ENCODE data around the gene SFXN3.

SFXN3 gene

DNA sequence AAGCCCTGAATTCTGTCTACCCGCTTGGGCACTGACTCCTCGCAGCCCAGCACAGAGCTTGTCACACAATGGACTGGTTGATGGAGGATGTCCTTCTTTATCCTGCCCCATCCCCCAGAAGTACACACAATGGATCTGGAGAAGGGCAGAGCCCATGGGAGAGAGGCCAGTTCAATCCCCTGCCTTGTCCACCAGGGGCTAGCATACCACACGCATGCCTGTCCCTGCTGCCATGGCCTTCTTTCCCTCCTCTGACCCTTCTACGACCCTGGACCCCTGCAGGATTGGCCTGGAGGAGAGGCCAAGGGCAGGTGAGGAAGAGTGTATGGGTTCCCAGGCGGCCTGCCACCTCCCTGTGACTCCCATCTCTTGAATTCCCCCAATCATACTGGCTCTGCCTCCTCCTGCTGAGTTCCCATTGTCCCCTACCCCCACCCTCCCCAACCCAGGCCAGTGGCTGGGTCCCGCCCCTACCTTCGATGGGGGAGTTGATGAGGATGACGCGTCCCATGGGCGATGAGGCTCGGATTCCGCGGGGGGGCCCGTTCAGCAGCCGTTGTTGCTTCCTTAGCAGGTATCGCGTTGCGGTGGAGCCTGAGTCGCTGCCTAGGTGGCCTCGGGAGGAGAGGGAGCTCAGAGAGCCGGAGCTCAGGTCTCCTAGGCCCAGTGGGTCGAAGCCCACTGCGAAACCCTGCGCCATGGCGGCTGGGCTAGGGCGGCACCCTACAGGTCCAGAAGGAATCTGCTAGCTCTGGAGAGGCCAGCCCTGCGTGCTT lies 1.3 kb upstream of the SFXN3 start:
- Histone ChIP-seq H4K20me1 (ENCODE audit: insufficient read depth, low read length) (peaks cover 16% of the 10 kb centered on the region), H3K9ac (ENCODE audit: low read depth, low read length) (no peak overlapping the region), H3K4me3 (ENCODE audit: low read depth in 1 of 2, low read length in 2 of 2) (no peak overlapping the region), H3K4me1 (ENCODE audit: insufficient read depth, low read length) (peaks cover 32% of the 10 kb centered on the region), H2AFZ (ENCODE audit: low read depth, low read length) (no peak overlapping the region), H3K79me2 (ENCODE audit: insufficient read depth, low read length) (no peaks in the 10 kb centered on the region), H3K9me3 (ENCODE audit: insufficient read depth, low read length, severe bottlenecking) (no peaks in the 10 kb centered on the region), H3K36me3 (ENCODE audit: insufficient read depth, low read length) (no peaks in the 10 kb centered on the region), H3K4me2 (ENCODE audit: insufficient read depth, low read length) (peak overlapping the region; percentile 93; the same call in 1 of the 2 replicates), H3K27ac (ENCODE audit: low read length) (no peak overlapping the region), H3K27me3 (ENCODE audit: insufficient read depth, low read length, poor library complexity) (peaks cover 14% of the 10 kb centered on the region)
- no peak for DNase-seq
- no peak for ATAC-seq (ENCODE audit: insufficient read depth, low read depth)
- TF ChIP-seq, protein P1, sequence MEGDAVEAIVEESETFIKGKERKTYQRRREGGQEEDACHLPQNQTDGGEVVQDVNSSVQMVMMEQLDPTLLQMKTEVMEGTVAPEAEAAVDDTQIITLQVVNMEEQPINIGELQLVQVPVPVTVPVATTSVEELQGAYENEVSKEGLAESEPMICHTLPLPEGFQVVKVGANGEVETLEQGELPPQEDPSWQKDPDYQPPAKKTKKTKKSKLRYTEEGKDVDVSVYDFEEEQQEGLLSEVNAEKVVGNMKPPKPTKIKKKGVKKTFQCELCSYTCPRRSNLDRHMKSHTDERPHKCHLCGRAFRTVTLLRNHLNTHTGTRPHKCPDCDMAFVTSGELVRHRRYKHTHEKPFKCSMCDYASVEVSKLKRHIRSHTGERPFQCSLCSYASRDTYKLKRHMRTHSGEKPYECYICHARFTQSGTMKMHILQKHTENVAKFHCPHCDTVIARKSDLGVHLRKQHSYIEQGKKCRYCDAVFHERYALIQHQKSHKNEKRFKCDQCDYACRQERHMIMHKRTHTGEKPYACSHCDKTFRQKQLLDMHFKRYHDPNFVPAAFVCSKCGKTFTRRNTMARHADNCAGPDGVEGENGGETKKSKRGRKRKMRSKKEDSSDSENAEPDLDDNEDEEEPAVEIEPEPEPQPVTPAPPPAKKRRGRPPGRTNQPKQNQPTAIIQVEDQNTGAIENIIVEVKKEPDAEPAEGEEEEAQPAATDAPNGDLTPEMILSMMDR (IDR thresholded peaks at IDR 0.05; ENCODE audit: borderline replicate concordance, extremely low read depth, low read length, poor library complexity, severe bottlenecking), result no peak
- TF ChIP-seq EZH2 (IDR thresholded peaks at IDR 0.05; ENCODE audit: borderline replicate concordance, low read depth, low read length, severe bottlenecking), result no peak

GRCh38 chr10:101030496-101031127 lies 422 bp upstream of the SFXN3 start:
- no peak overlapping the region for H3K27ac ChIP-seq (ENCODE audit: low read length)
- H3K9ac ChIP-seq (ENCODE audit: low read depth, low read length), result peak overlapping the region; percentile 50; the same call in 1 of the 2 replicates
- TF ChIP-seq EZH2 (IDR thresholded peaks at IDR 0.05; ENCODE audit: borderline replicate concordance, low read depth, low read length, severe bottlenecking), result no peak
- TF ChIP-seq, protein P1 (IDR thresholded peaks at IDR 0.05; ENCODE audit: borderline replicate concordance, extremely low read depth, low read length, poor library complexity, severe bottlenecking), result no peak
- ATAC-seq (ENCODE audit: insufficient read depth, low read depth) (peak; percentile 13), DNase-seq (no peak)
- H2AFZ ChIP-seq (ENCODE audit: low read depth, low read length), result peak overlapping the region; percentile 78
- no peaks in the 10 kb centered on the region for H3K9me3 ChIP-seq (ENCODE audit: insufficient read depth, low read length, severe bottlenecking)
- peaks cover 16% of the 10 kb centered on the region for H4K20me1 ChIP-seq (ENCODE audit: insufficient read depth, low read length)
- peaks cover 32% of the 10 kb centered on the region for H3K4me1 ChIP-seq (ENCODE audit: insufficient read depth, low read length)
- no peaks in the 10 kb centered on the region for H3K79me2 ChIP-seq (ENCODE audit: insufficient read depth, low read length)
- peak overlapping the region; percentile 93 for H3K4me2 ChIP-seq (ENCODE audit: insufficient read depth, low read length)
- peak overlapping the region; percentile 19 to 68; a peak in 3 of 4 replicates for H3K4me3 ChIP-seq (ENCODE audit: low read depth in 1 of 2, low read length in 2 of 2)
- H3K36me3 ChIP-seq (ENCODE audit: insufficient read depth, low read length), result no peaks in the 10 kb centered on the region
- H3K27me3 ChIP-seq (ENCODE audit: insufficient read depth, low read length, poor library complexity), result peaks cover 14% of the 10 kb centered on the region

GRCh38 chr10:101031796-101032636 lies 982 bp downstream of the SFXN3 start:
- Histone ChIP-seq H3K4me2 (ENCODE audit: insufficient read depth, low read length) (peak overlapping the region; percentile 93), H2AFZ (ENCODE audit: low read depth, low read length) (peak overlapping the region; percentile 78), H3K27me3 (ENCODE audit: insufficient read depth, low read length, poor library complexity) (peaks cover 14% of the 10 kb centered on the region), H3K79me2 (ENCODE audit: insufficient read depth, low read length) (no peaks in the 10 kb centered on the region), H3K9me3 (ENCODE audit: insufficient read depth, low read length, severe bottlenecking) (no peaks in the 10 kb centered on the region), H3K9ac (ENCODE audit: low read depth, low read length) (peak overlapping the region; percentile 50), H3K4me3 (ENCODE audit: low read depth in 1 of 2, low read length in 2 of 2) (peak overlapping the region; percentile 19 to 68; a peak in 3 of 4 replicates), H3K36me3 (ENCODE audit: insufficient read depth, low read length) (no peaks in the 10 kb centered on the region), H4K20me1 (ENCODE audit: insufficient read depth, low read length) (peaks cover 20% of the 10 kb centered on the region), H3K27ac (ENCODE audit: low read length) (peak overlapping the region; percentile 64), H3K4me1 (ENCODE audit: insufficient read depth, low read length) (peaks cover 32% of the 10 kb centered on the region)
- ATAC-seq (ENCODE audit: insufficient read depth, low read depth) (peak; percentile 39; the same call in 2 of the 3 replicates), DNase-seq (peak; percentile 59)
- TF ChIP-seq, protein P1 (IDR thresholded peaks at IDR 0.05; ENCODE audit: borderline replicate concordance, extremely low read depth, low read length, poor library complexity, severe bottlenecking), result no peak
- no peak for TF ChIP-seq EZH2 (IDR thresholded peaks at IDR 0.05; ENCODE audit: borderline replicate concordance, low read depth, low read length, severe bottlenecking)

Measured in DND-41 (cell line).